Adrenal gland (tissue), 5 donors: ENCODE measurements around the gene ELOA2.
"Not testable (repeated sequence)": the region's sequence is repeated elsewhere in the genome, so short reads cannot be mapped to it uniquely, and the experiment has no call there.

Experiments
- CTCF ChIP-seq, 6 experiments: fragments of 450-650 bp in 4 of 6; fragments of 200-600 bp in 2 of 6; sonication (generic) in 1 of 6; IDR thresholded peaks; 1 replicate in 5 of 6; 2 replicates in 1 of 6; pipeline versions ENCODE4 v1.5.1 to v1.8.0; 2016 to 2021; ENCODE audit warnings: antibody characterized with exemption in 6 of 6, mild to moderate bottlenecking in 2 of 6, moderate library complexity in 1 of 6
- POLR2A ChIP-seq, 2 donors: fragments of 450-650 bp; IDR thresholded peaks; one replicate each; pipeline ENCODE4 v1.6.1; 2017; ENCODE audit warnings: antibody characterized with exemption in 2 of 2, mild to moderate bottlenecking in 2 of 2, moderate library complexity in 1 of 2
- donor health status: DM: no; HTN: no; CAD: no.

GRCh38 chr18:47034591-47034990 is 830 bp downstream of the ELOA2 start:
- not testable (repeated sequence) for TF ChIP-seq CTCF, POLR2A (IDR thresholded peaks at IDR 0.05)
